Endodermal cell (in vitro differentiated cells): ENCODE data around the gene FBXL2. TPM values are rescaled to one million over a fixed set of nuclear protein-coding genes. Genes with fewer than 3 reads are reported as not detected.
A peak's percentile ranks its signal among the peaks of the same experiment; 100 is the strongest.

ENCODE experiments used
- DNase-seq: peaks from one replicate; pipeline ENCODE4 v3.0.0-alpha.2; 2017
- H3K27ac ChIP-seq: 2 replicates; pipeline ENCODE4 v1.5.1; 2013; ENCODE audit warnings: mild to moderate bottlenecking, low read depth, low read length, moderate library complexity
- H3K27me3 ChIP-seq: 2 replicates; pipeline ENCODE4 v1.6.1; 2013; ENCODE audit warnings: mild to moderate bottlenecking, low read length, moderate library complexity; ENCODE audit not compliant: insufficient read depth, control insufficient read depth, poor library complexity, severe bottlenecking
- H3K36me3 ChIP-seq: 2 replicates; pipeline ENCODE4 v1.7.0; 2013; ENCODE audit warnings: mild to moderate bottlenecking, low read length, moderate library complexity; ENCODE audit not compliant: control insufficient read depth, insufficient read depth
- H3K4me1 ChIP-seq: one replicate; pipeline ENCODE4 v1.7.0; 2013; ENCODE audit warnings: low read length; ENCODE audit not compliant: control insufficient read depth, insufficient read depth
- H3K4me3 ChIP-seq: 2 replicates; pipeline ENCODE4 v1.5.1; 2013; ENCODE audit warnings: mild to moderate bottlenecking, low read length, moderate library complexity
- H3K9ac ChIP-seq: 2 replicates; pipeline ENCODE4 v1.6.1; 2013; ENCODE audit warnings: mild to moderate bottlenecking, low read length, moderate library complexity; ENCODE audit not compliant: poor library complexity, severe bottlenecking; ENCODE audit errors: extremely low read depth
- H3K9me3 ChIP-seq: 2 replicates; pipeline ENCODE4 v1.6.1; 2013; ENCODE audit warnings: mild to moderate bottlenecking, low read length, moderate library complexity; ENCODE audit not compliant: control insufficient read depth
- H3K27ac Mint-ChIP-seq: 2 replicates; pipeline ENCODE4 v1.8.0; 2020; ENCODE audit warnings: mixed read lengths
- H3K27me3 Mint-ChIP-seq: 2 replicates; pipeline ENCODE4 v1.8.0; 2021; ENCODE audit warnings: mild to moderate bottlenecking, mixed read lengths; ENCODE audit not compliant: insufficient read depth
- H3K36me3 Mint-ChIP-seq: 2 replicates; pipeline ENCODE4 v1.8.0; 2020; ENCODE audit warnings: low read depth, mixed read lengths
- H3K4me1 Mint-ChIP-seq: 2 replicates; pipeline ENCODE4 v1.8.0; 2020; ENCODE audit warnings: mixed read lengths
- H3K4me3 Mint-ChIP-seq: 2 replicates; pipeline ENCODE4 v1.8.0; 2020; ENCODE audit warnings: mild to moderate bottlenecking, moderate library complexity, mixed read lengths
- H3K9me3 Mint-ChIP-seq: 2 replicates; pipeline ENCODE4 v1.8.0; 2020; ENCODE audit warnings: mild to moderate bottlenecking, mixed read lengths
- WGBS, 2 experiments: methylation state at CpG; one replicate each; pipeline versions ENCODE4 v1.1.5 to v1.1.7; 2013; ENCODE audit warnings: missing lambda C conversion rate in 2 of 2, mixed read lengths in 1 of 2; ENCODE audit not compliant: insufficient coverage in 1 of 2, insufficient read length in 1 of 2; 5-methylcytosine and 5-hydroxymethylcytosine counted together
- long read RNA-seq, 4 experiments: library from polyadenylated mRNA in 2 of 4; library from RNA in 1 of 4; library from capped mRNA in 1 of 4; stranded (forward) in 3 of 4; unstranded in 1 of 4; transcript quantifications; one replicate each; pipeline ENCODE4 v2.0.0, GENCODE V29; 2020 to 2021; ENCODE audit warnings: inconsistent platforms in 1 of 4
- polyA plus RNA-seq, 2 experiments: library from polyadenylated mRNA; stranded (reverse); fragments of 50-300 nt; gene quantifications; one replicate each; pipeline ENCODE4 v1.2.3, GENCODE V29; 2013
- total RNA-seq, 2 donors: library from RNA; stranded (reverse); fragmentation: NEBNext Ultra II Directional in 1 of 2; extraction: Animal tissue kit (Norgen Biotek cat#: 25700) in 1 of 2; gene quantifications; 2 replicates in 1 of 2; 3 replicates in 1 of 2; pipeline ENCODE4 v1.2.1, GENCODE V29; 2021
- TF ChIP-seq, protein P1 (sequence below): fragments of 200-600 bp; sonication (generic); conservative IDR thresholded peaks from 2 replicates; pipeline ENCODE4 v1.5.0; 2021; ENCODE audit warnings: antibody characterized with exemption, mild to moderate bottlenecking

The FBXL2 gene, protein sequence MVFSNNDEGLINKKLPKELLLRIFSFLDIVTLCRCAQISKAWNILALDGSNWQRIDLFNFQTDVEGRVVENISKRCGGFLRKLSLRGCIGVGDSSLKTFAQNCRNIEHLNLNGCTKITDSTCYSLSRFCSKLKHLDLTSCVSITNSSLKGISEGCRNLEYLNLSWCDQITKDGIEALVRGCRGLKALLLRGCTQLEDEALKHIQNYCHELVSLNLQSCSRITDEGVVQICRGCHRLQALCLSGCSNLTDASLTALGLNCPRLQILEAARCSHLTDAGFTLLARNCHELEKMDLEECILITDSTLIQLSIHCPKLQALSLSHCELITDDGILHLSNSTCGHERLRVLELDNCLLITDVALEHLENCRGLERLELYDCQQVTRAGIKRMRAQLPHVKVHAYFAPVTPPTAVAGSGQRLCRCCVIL
- total RNA-seq = 10 to 100 TPM; 12.4 to 18.2 TPM
- 15.1 TPM for polyA plus RNA-seq (2013, experiment 1 of 2)
- polyA plus RNA-seq (2013, experiment 2 of 2) = 15.7 TPM
- long read RNA-seq, experiment 1, partial matches to known transcripts = 0 of 2 reads
- long read RNA-seq, experiment 1, other reads (novel, unspliced or antisense) = 1 of 2 reads
- long read RNA-seq, experiment 2, transcript FBXL2-216 (15 exons, 3,847 nt) = major isoform, 10 of 25 reads
- long read RNA-seq, experiment 2, partial matches to known transcripts = 2 of 25 reads
- long read RNA-seq, experiment 2, other reads (novel, unspliced or antisense) = 12 of 25 reads
- long read RNA-seq, experiment 3, transcript FBXL2-216 (15 exons, 3,847 nt) = major isoform, 48 of 78 reads
- long read RNA-seq, experiment 3, partial matches to known transcripts = 3 of 78 reads
- long read RNA-seq, experiment 3, other reads (novel, unspliced or antisense) = 24 of 78 reads
- long read RNA-seq, experiment 4, transcript FBXL2-216 (15 exons, 3,847 nt) = major isoform, 5 of 12 reads
- long read RNA-seq, experiment 4, partial matches to known transcripts = 2 of 12 reads
- long read RNA-seq, experiment 4, other reads (novel, unspliced or antisense) = 5 of 12 reads

DNA sequence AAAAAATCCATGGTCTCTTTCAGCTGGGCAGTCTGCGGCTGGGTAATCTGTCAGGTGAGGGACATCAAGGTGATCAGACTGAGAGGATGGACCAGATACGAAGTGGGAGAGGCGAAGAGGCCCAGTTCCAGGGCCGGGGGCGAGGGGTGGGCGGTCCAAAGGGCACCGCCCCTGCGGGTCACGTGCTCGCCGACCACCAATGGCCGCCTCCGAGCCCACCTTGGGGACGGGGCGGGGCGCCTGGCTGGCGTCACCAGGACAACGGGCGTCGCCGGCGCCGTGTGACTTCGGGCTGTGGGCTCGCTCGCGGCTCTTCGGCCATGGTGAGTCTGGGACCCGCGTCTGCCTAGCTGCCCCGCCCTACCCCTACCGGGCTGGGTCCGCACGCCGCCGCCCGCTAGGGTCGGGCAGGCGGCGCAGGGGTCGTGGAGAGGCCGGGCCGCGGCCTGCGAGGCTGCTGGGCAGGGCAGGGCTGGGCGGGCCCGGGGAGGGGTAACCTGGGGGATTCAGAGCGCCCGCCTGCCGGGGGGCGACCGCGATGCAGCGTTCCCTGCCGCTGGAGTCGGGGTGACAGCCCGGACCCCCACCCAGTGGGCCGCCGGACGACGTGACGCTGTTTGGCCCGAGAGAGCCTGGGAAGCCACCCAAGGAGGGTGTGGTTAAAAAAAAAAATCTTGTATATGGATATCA is at the start of gene FBXL2:
Gene FBXL2, plus strand, starts transcription at position 250 of the 690 bp plus-strand sequence. Its CDS starts 71 bp downstream, at position 321.
- Histone ChIP-seq H3K9ac (peak within 1 kb of the TSS; percentile 57), H3K36me3 (no peaks in the 10 kb centered on the region), H3K27me3 (no peaks in the 10 kb centered on the region), H3K4me3 (peak within 1 kb of the TSS; percentile 89), H3K27ac (no peak within 1 kb of the TSS), H3K4me1 (no peaks in the 10 kb centered on the region), H3K9me3 (peaks cover 12% of the 10 kb centered on the region)
- peak; percentile 98 for DNase-seq
- Mint-ChIP-seq H3K4me1 (peaks cover 9% of the 10 kb centered on the region), H3K9me3 (peaks cover 22% of the 10 kb centered on the region), H3K4me3 (peak within 1 kb of the TSS; percentile 72), H3K36me3 (peaks cover 2% of the 10 kb centered on the region), H3K27me3 (peaks cover 2% of the 10 kb centered on the region), H3K27ac (peak within 1 kb of the TSS; percentile 22)
- WGBS, 2 experiments = 1 to 3% methylated on average over 8 to 63 of the region's 63 CpGs
- TF ChIP-seq, protein P1, sequence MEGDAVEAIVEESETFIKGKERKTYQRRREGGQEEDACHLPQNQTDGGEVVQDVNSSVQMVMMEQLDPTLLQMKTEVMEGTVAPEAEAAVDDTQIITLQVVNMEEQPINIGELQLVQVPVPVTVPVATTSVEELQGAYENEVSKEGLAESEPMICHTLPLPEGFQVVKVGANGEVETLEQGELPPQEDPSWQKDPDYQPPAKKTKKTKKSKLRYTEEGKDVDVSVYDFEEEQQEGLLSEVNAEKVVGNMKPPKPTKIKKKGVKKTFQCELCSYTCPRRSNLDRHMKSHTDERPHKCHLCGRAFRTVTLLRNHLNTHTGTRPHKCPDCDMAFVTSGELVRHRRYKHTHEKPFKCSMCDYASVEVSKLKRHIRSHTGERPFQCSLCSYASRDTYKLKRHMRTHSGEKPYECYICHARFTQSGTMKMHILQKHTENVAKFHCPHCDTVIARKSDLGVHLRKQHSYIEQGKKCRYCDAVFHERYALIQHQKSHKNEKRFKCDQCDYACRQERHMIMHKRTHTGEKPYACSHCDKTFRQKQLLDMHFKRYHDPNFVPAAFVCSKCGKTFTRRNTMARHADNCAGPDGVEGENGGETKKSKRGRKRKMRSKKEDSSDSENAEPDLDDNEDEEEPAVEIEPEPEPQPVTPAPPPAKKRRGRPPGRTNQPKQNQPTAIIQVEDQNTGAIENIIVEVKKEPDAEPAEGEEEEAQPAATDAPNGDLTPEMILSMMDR = peak; percentile 30

DNA sequence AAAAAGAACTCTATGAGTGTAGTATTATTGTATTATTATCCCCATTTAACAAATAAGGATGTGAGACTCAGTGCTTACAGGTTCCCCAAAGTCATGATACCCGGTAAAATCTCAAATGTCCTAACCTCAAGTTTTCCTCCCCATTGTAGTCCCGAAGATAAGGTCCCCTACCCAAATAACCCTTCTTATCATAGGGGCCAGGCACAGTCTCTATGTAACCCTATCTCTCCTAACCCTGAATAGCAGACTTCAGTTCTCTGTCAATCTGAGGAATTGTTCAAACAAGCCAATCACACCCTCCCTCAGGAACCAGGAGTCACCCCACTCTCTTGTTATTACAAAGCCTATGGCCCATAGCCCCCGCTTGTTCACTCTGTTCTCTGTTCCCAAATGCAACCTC is 48.2 kb upstream of the FBXL2 start:
- no peaks in the 10 kb centered on the region for H3K9me3 Mint-ChIP-seq
- H3K9ac ChIP-seq = no peak overlapping the region
- no peaks in the 10 kb centered on the region for H3K27me3 ChIP-seq
- 95 to 100% methylated on average over 3 of the region's 3 CpGs for whole genome bisulfite sequencing, 2 experiments
- TF ChIP-seq, protein P1 = no peak
- peaks cover 3% of the 10 kb centered on the region for H3K4me1 Mint-ChIP-seq
- H3K36me3 ChIP-seq = no peaks in the 10 kb centered on the region
- H3K4me3 ChIP-seq = no peak overlapping the region
- H3K9me3 ChIP-seq = no peaks in the 10 kb centered on the region
- H3K27me3 Mint-ChIP-seq = peaks cover 9% of the 10 kb centered on the region
- no peak for DNase-seq
- H3K27ac ChIP-seq = no peak overlapping the region
- H3K36me3 Mint-ChIP-seq = no peaks in the 10 kb centered on the region
- H3K4me3 Mint-ChIP-seq = no peak overlapping the region
- no peaks in the 10 kb centered on the region for H3K4me1 ChIP-seq
- H3K27ac Mint-ChIP-seq = no peak overlapping the region

DNA sequence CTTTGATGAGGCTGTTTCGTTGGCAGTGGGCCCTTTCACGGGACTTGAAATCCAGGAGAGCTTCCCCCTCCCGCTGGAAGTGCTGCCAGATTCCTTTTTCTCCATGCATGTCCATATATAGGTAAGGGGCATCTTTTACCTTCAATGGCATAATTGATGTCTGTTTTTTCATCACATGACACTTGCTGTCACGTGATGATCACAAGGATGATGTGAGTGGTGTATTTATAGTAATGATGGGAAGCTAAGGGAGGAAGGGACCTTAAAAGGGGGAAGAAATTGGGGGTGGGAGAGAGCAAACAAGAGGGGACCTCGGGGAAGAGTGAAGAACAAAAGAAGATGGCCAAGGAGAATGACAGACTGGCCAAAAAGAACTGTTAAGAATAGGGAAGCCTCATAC is 47.3 kb upstream of the FBXL2 start:
- H3K9ac ChIP-seq = no peak overlapping the region
- no peaks in the 10 kb centered on the region for H3K4me1 ChIP-seq
- Mint-ChIP-seq H3K36me3 (no peaks in the 10 kb centered on the region), H3K9me3 (no peaks in the 10 kb centered on the region), H3K4me1 (peaks cover 3% of the 10 kb centered on the region), H3K27me3 (peaks cover 9% of the 10 kb centered on the region), H3K27ac (no peak overlapping the region), H3K4me3 (no peak overlapping the region)
- no peaks in the 10 kb centered on the region for H3K27me3 ChIP-seq
- no peak overlapping the region for H3K4me3 ChIP-seq
- H3K9me3 ChIP-seq = no peaks in the 10 kb centered on the region
- H3K36me3 ChIP-seq = no peaks in the 10 kb centered on the region
- no peak for DNase-seq
- TF ChIP-seq, protein P1 = no peak
- WGBS, 2 experiments = 67 to 85% methylated on average over 4 to 5 of the region's 5 CpGs
- H3K27ac ChIP-seq = no peak overlapping the region
